LHCN-M2 (cell line): ENCODE measurements around the gene ELOVL6. TPM values are rescaled to one million over a fixed set of nuclear protein-coding genes. Genes with fewer than 3 reads are reported as not detected.
"Not testable (repeated sequence)": the region's sequence is repeated elsewhere in the genome, so short reads cannot be mapped to it uniquely, and the experiment has no call there.

Experiments used
- DNase-seq: peaks from one replicate; pipeline ENCODE4 v3.0.0-alpha.2; 2012; ENCODE audit warnings: low read depth
- total RNA-seq: library from RNA; depleted of rRNA; stranded (reverse); fragments of >200 nt; gene quantifications from 2 replicates; pipeline ENCODE4 v1.2.3, GENCODE V29; 2014

ELOVL6 gene
- total RNA-seq, 1 experiment from 2014 or later: 10.7 TPM

DNA sequence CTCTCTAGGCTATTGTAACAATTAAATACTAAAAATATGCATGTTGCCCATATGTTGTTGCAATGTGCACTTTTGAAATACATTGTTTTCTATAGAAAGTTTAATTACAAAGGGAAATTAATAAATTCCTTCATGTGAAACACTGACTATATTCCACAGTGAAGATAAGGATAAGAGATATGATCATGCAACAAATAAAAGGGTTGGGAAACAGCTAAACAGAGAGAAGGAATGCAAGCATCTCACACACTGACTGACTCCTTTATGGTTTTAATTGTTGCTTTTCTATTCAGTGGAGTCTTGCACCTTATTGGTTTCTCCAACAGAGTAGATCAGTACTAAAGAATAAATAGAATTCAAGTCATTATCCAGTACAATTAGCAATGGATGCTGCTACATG, 37.8 kb downstream of the ELOVL6 start:
- no peak for DNase-seq

DNA sequence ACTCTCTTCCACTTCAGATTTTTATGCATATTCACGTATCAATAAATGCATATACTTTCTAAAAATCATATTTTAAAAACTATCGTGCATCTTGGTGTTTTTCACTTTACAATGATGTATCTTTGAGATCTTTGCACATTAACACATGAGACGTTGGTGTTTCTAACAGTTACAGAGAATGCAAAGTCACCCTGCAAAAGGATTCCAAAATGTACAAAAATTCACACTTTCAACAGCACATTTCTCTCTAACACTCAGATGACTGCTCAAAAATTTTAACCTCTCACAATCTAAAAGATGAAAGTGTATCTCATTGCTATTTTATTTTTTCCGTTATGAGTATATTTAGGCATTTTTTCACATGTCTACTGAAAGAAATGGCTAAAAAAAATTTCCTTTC, 38.9 kb downstream of the ELOVL6 start:
- no peak for DNase-seq

- no peak for DNase-seq
Measured at GRCh38 chr4:110157580-110157979, 40.8 kb downstream of the ELOVL6 start.

- DNase-seq: not testable (repeated sequence)
Measured at GRCh38 chr4:110157166-110157565, 41.2 kb downstream of the ELOVL6 start.

GRCh38 chr4:110156442-110156841, 42.0 kb downstream of the ELOVL6 start:
- no peak for DNase-seq

- no peak for DNase-seq
Measured at GRCh38 chr4:110155654-110156053, 42.8 kb downstream of the ELOVL6 start.

DNA sequence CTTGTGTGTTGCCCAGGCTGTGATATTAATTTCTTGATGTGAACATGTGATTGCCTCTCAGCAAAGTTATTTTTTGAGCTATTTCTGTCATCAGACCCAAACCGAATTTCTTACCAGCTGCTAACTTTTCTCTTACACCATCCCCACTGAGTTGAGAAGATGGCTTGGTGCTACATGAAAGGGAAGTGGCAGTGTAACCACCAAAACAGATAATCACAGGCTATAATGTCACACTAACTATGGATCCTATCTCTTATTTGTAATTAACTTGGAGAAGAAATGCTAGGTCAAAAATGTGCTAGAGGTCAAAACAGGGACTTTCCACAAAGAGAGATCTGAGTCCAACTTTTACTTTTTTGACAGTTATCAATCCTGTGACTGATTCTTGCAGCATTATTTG, 43.8 kb downstream of the ELOVL6 start:
- DNase-seq: no peak

- DNase-seq: no peak
Measured at GRCh38 chr4:110152386-110152785, 46.0 kb downstream of the ELOVL6 start.

- DNase-seq: no peak
Measured at GRCh38 chr4:110149089-110149488, 49.3 kb downstream of the ELOVL6 start.

DNA sequence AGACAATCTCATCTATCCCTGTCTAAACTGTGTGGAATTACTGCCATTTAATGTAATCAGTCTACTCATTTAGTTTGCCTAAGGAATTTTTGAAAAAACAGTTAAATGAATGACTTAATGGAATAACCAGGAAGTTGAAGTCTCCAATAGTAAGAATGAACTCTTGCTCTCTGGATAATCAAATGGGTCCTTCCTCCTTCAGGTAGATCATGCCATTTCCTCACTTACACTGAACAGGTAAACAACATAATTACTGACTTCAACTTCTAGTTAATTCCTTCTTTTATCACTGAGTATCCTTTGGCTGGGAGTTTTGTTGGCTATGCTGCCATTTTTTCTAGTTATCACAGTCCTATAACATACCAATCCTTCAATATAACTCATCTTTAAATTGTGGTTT, 56.0 kb downstream of the ELOVL6 start:
- no peak for DNase-seq

DNA sequence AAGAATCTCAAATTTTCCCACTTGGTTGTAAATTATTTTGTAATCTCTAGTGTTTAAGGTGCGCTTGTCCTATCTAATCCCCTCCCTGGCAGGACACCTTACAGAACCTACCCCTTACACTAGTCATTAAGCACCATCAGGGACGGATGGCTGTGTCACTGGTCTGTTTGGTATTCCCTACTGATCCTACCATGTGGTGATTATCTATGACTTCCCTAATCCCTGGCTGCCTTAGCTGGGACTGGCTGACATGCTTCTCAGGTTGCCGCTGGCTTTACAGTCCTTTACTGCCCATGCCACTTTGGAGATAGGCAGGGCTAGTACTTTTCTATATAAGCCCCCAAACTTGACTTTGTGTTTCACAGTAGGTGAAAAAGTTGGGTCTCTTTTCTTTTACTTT, 58.6 kb downstream of the ELOVL6 start:
- DNase-seq: no peak

- no peak for DNase-seq
Measured at GRCh38 chr4:110139111-110139510, 59.3 kb downstream of the ELOVL6 start.

DNA sequence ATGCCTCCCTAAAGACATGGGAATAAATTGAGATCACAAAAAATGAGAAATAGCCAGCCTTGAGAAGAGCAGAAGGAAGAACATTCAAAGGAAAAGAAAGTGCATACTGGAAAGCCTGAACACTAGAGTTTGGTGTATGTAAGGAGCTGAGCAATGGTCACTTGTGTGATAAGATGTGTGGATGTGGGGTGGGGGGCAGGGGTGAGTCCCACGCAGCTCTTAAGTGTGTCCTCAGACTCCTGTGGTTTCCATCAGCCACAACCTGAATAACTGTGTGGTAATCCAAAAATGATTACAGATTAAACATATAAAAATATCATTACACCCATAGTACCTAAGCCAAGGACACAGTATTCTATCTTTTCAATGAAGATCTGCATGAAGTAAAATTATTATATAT, 59.9 kb downstream of the ELOVL6 start:
- no peak for DNase-seq

GRCh38 chr4:110137829-110138228, 60.6 kb downstream of the ELOVL6 start:
- DNase-seq: no peak

DNA sequence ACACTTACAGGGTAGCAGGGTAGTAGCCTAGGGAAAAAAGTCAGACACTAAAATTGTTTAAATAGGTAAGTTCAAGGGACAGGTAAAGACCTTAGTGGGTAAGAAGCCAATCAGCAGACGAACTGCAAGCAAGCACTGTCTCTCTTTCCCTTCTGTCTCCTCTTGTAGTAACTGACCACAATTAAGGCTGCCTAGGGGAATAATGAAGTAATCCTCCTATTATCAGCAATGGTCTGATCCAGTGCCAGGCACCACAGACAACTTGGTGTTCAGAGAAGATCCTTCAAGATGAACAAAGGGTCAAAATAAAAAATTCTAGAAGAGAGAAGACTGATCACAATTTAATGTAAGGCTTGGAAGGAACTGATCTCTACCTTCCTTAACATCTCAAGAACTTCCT, 62.9 kb downstream of the ELOVL6 start:
- DNase-seq: no peak

GRCh38 chr4:110135076-110135475, 63.3 kb downstream of the ELOVL6 start:
- DNase-seq: no peak

DNA sequence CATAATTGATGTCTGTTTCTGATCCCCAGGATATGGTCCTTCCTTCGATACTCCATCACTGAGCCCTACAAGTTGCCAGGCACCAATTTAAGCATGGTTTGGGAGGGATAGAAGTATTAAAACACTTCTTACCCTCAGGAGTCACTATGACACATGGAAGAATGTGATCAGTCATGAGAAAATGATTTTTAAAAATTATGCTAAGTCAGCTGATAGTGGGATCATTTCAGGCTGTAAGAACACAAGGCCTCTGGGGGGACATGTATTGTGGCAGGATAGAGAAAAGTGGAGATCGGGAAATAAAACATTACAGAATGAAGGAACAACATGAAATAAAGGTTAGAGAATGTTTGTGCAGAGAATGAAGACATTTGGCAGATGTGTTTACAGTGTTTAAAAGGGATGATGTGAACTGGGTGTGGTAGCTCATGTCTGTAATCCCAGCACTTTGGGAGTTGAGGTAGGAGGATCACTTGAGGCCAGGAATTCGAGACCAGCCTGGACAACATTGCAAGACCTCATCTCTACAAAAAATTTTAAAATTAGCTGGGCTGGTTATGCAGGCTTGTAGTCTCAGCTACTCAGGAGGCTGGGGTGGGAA, 64.0 kb downstream of the ELOVL6 start:
- no peak for DNase-seq

DNA sequence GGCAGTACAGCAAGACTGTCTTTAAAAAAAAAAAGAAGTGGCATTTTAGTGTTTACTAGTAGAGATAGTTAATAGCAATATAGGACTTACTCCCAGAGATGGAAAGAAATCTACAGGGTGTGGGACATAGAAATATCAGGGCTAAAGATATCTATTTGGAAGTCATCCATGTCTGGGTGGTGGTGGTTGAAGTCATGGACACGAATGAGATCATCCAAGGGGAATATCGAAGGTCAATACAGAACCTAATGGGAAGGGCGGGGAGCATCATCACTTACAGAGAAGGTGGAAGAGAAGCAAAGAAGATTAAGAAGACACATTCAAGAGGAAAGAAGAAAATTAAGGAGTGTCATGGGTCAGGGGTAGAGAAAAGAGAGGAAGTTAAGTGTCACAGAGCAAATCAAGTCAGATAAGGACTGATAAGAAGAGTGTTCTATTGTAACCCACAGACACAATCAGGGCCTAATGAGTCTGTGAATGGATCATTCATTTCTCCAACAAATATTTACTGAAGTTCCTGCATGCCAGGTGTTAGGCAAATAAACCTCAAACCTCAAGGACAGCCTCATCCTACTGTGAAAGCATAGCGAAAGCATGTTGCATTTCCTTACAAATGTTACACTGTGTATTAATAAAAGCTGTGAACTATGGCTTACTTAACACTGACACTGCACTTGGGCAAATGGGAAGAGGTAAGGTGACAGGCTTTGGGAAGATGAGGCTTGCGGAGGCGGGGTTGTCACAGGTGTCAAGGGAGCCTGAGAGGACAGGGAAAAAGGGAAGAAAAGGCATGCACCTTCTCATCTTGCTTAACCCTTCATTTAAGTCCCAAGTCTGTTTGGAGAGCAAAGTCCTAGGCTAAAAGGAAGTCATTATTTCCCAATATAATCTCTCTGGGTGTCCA, 65.3 kb downstream of the ELOVL6 start:
- no peak for DNase-seq

- no peak for DNase-seq
Measured at GRCh38 chr4:110131916-110132315, 66.5 kb downstream of the ELOVL6 start.

DNA sequence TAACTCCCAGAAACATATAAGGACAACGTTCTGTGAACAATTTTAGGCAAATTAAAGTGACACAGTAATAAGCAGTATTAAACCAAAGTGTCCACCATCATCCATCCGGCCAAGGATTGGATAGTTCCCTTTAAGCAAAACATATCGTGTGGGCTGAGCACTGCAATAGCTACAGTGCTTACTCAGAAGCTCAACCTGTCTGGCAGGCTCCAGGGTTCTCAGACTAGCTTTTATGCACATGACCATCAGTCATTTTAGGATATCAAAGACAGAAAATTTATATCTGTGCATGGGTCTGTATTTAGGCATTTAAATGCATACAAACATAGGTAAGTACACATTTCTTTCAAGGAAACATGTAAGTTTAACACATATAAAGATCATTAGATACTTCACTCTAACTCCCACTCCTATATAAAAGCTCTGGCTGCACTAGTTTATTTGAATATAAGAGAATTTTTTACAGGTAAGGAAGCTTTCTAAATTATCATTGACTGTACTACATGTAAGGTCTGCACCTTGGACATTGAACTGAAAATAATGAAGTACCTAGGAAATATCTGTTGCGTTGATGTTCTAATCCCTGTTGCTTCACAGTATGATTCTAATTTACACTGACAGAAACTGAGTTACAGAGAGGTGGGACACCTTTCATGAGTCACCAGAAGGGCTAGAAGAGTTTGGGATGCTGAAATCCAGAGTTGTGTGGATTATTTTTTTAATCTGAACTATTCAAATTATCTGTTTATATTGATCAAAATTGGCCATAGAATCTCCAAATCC, 67.6 kb downstream of the ELOVL6 start:
- no peak for DNase-seq

- no peak for DNase-seq
Measured at GRCh38 chr4:110129544-110129943, 68.9 kb downstream of the ELOVL6 start.

- no peak for DNase-seq
Measured at GRCh38 chr4:110128472-110128919, 69.9 kb downstream of the ELOVL6 start.
